K562 (cell line): ENCODE measurements around the gene RGPD4. TPM values are rescaled to one million over a fixed set of nuclear protein-coding genes. Genes with fewer than 3 reads are reported as not detected.

Experiments used
- ATAC-seq: fragments of 200-7000 bp; cut with Tn5 transposase; 3 replicates; pipeline ENCODE4 v1.9.1; 2020; ENCODE audit warnings: moderate library complexity
- BruUV-seq: library from RNA; stranded (reverse); fragments of 400-500 nt; replicated peaks from 2 replicates; lab custom pipeline; 2021; lab: Mats Ljungman, UMichigan
- CTCF ChIA-PET: fragments of 300-600 bp; formaldehyde crosslinking; extraction: SDS; loops from one replicate; lab custom pipeline; 2021; ENCODE audit warnings: low intra/inter-chr PET ratio; lab: Yijun Ruan, JAX
- POLR2A ChIA-PET: fragments of 300-600, 350-650 bp; sonication (Branson Sonifier 250); formaldehyde crosslinking; extraction: SDS; loops from one replicate; lab custom pipeline; 2021; ENCODE audit warnings: antibody characterized with exemption, inconsistent platforms; lab: Yijun Ruan, JAX
- DNase-seq, 4 experiments: peaks; one replicate each; pipeline versions ENCODE4 v3.0.0 to v3.0.0-alpha.2; 2011 to 2018; ENCODE audit warnings: low spot score in 3 of 4, mixed read lengths in 3 of 4; ENCODE audit errors: extremely low read depth in 1 of 4
- FAIRE-seq: peaks from 2 replicates; lab custom pipeline; 2011; peaks lifted over from hg19 to GRCh38; lab: Jason Lieb, UNC
- H2AFZ ChIP-seq: 2 replicates; pipeline ENCODE4 v1.6.0; 2011; ENCODE audit warnings: low read depth, low read length, control low read depth, inconsistent platforms
- H3K27ac ChIP-seq: fragments of 200-600 bp; 3 replicates; pipeline ENCODE4 v1.8.0; 2011; ENCODE audit warnings: low read depth, mild to moderate bottlenecking, control low read depth, inconsistent platforms, low read length, moderate library complexity, mixed read lengths; ENCODE audit errors: extremely low read depth
- H3K27me3 ChIP-seq, 2 experiments: fragments of 300-600 bp in 1 of 2; 2 replicates in 1 of 2; 3 replicates in 1 of 2; pipeline versions ENCODE4 v1.6.0 to v1.8.0; 2011; ENCODE audit warnings: inconsistent platforms in 2 of 2, low read length in 2 of 2, mild to moderate bottlenecking in 1 of 2, mixed read lengths in 1 of 2, moderate library complexity in 1 of 2; ENCODE audit not compliant: control insufficient read depth in 2 of 2, insufficient read depth in 2 of 2
- H3K36me3 ChIP-seq: fragments of 300-600 bp; 3 replicates; pipeline ENCODE4 v1.8.0; 2011; ENCODE audit warnings: mild to moderate bottlenecking, low read length, inconsistent platforms; ENCODE audit not compliant: control insufficient read depth, insufficient read depth
- H3K4me1 ChIP-seq, 2 experiments: fragments of 200-600 bp in 1 of 2; replicated peaks in 1 of 2; 2 replicates in 1 of 2; 3 replicates in 1 of 2; pipeline versions ENCODE4 v1.5.1 to v1.8.0; 2011; ENCODE audit warnings: inconsistent platforms in 2 of 2, low read length in 2 of 2, mild to moderate bottlenecking in 1 of 2, mixed read lengths in 1 of 2, moderate library complexity in 1 of 2; ENCODE audit not compliant: control insufficient read depth in 2 of 2, insufficient read depth in 2 of 2
- H3K4me2 ChIP-seq: 2 replicates; pipeline ENCODE4 v1.6.1; 2011; ENCODE audit warnings: low read length, control low read depth, inconsistent platforms, mixed read lengths; ENCODE audit not compliant: insufficient read depth
- H3K4me3 ChIP-seq: fragments of 200-600 bp; sonication (generic), shearing (Covaris generic); 2 replicates; pipeline ENCODE4 v1.5.1; 2016; ENCODE audit warnings: control low read depth, inconsistent platforms
- H3K79me2 ChIP-seq: fragments of 200-600 bp; 3 replicates; pipeline ENCODE4 v1.8.0; 2011; ENCODE audit warnings: low read length, inconsistent platforms; ENCODE audit not compliant: control insufficient read depth, insufficient read depth
- H3K9ac ChIP-seq, 2 experiments: 2 replicates each; pipeline versions ENCODE4 v1.6.0 to v1.6.1; 2011; ENCODE audit warnings: low read depth in 2 of 2, low read length in 2 of 2, control low read depth in 1 of 2, inconsistent platforms in 1 of 2, mild to moderate bottlenecking in 1 of 2, mixed read lengths in 1 of 2; ENCODE audit not compliant: insufficient read depth in 1 of 2
- H3K9me1 ChIP-seq: one replicate; pipeline ENCODE4 v1.6.0; 2011; ENCODE audit warnings: inconsistent platforms, mild to moderate bottlenecking, low read length, moderate library complexity; ENCODE audit not compliant: control insufficient read depth, insufficient read depth
- H3K9me3 ChIP-seq: replicated peaks from 2 replicates; pipeline ENCODE4 v1.5.1; 2011; ENCODE audit warnings: low read depth, low read length, inconsistent platforms; ENCODE audit not compliant: control insufficient read depth, insufficient read depth
- H4K20me1 ChIP-seq: replicated peaks from 2 replicates; pipeline ENCODE4 v1.6.1; 2011; ENCODE audit warnings: low read length, inconsistent platforms, mixed read lengths; ENCODE audit not compliant: control insufficient read depth, insufficient read depth
- E2F3 ChIP-seq: fragments of 250-450 bp; sonication (Bioruptor Pico); IDR thresholded peaks from 2 replicates; pipeline ENCODE4 v1.4.0; 2020; ENCODE audit warnings: mild to moderate bottlenecking
- HNRNPLL ChIP-seq: fragments of 200-400 bp; formaldehyde crosslinking; IDR thresholded peaks from 2 replicates; pipeline ENCODE4 v1.6.1; 2017; ENCODE audit warnings: low read length, low read depth, mild to moderate bottlenecking; ENCODE audit not compliant: poor library complexity, severe bottlenecking
- PTRF ChIP-seq: fragments of 450-650 bp; IDR thresholded peaks from 2 replicates; pipeline ENCODE4 v1.6.1; 2016; ENCODE audit warnings: mild to moderate bottlenecking, missing genetic modification characterization, missing compliant biosample characterization
- STAT6 ChIP-seq: sonication (generic); formaldehyde crosslinking; IDR thresholded peaks from 2 replicates; pipeline ENCODE4 v1.8.1; 2023; ENCODE audit warnings: mild to moderate bottlenecking, missing genetic modification reagents
- TEAD4 ChIP-seq, 2 experiments: sonication (generic) in 1 of 2; formaldehyde crosslinking in 1 of 2; IDR thresholded peaks; 2 replicates each; pipeline versions ENCODE4 v1.6.1 to v1.8.0; 2012 to 2022; ENCODE audit warnings: borderline replicate concordance in 1 of 2, inconsistent platforms in 1 of 2, low read length in 1 of 2, mild to moderate bottlenecking in 1 of 2, missing genetic modification reagents in 1 of 2
- ZC3H4 ChIP-seq: sonication (generic); formaldehyde crosslinking; IDR thresholded peaks from 2 replicates; pipeline ENCODE4 v1.9.0; 2021; ENCODE audit warnings: missing genetic modification reagents, borderline replicate concordance
- ZNF121 ChIP-seq: sonication (generic); formaldehyde crosslinking; conservative IDR thresholded peaks from 2 replicates; pipeline ENCODE4 v1.8.0; 2022; ENCODE audit warnings: missing genetic modification reagents
- ZNF407 ChIP-seq: fragments of 450-650 bp; IDR thresholded peaks from 2 replicates; pipeline ENCODE4 v1.6.1; 2016; ENCODE audit warnings: low read depth
- WGBS: fragments of 100-300 bp; shearing (Covaris generic); methylation state at CpG from one replicate; pipeline ENCODE4 v1.1.6; 2016; ENCODE audit warnings: low coverage, mixed read lengths; ENCODE audit not compliant: insufficient coverage; ENCODE audit errors: missing lambda C conversion rate; 5-methylcytosine and 5-hydroxymethylcytosine counted together
- in situ Hi-C: fragments of 300-500 bp; cut with MboI; formaldehyde crosslinking; loops from 4 replicates; pipeline ENCODE4 v1.15.0; 2018; ENCODE audit warnings: inconsistent platforms, mixed read lengths
- intact Hi-C: fragments of 100-400 bp; cut with micrococcal nuclease; formaldehyde crosslinking; loops from 2 replicates; pipeline ENCODE4 v1.14.2; 2022
- polyA plus RNA-seq, 8 experiments: library from polyadenylated mRNA; depleted of rRNA in 4 of 8; stranded (reverse) in 5 of 8; unstranded in 3 of 8; fragments of >200 nt; fragmentation: Nextera tagmentation in 2 of 8; fragmentation: Illumina TruSeq in 1 of 8; extraction: Ambion mirVana in 2 of 8; extraction: Trizol in 1 of 8; gene quantifications; 2 replicates each; pipeline versions ENCODE4 v1.2.1 to v1.2.3, GENCODE V29; 2011 to 2014; ENCODE audit warnings: inconsistent platforms in 1 of 8, missing spikeins in 1 of 8
- total RNA-seq, 7 experiments: library from RNA; depleted of rRNA in 6 of 7; stranded (reverse); fragments of >200 nt in 6 of 7; fragmentation: Illumina TruSeq in 2 of 7; extraction: Trizol in 2 of 7; gene quantifications; 2 replicates each; pipeline versions ENCODE4 v1.2.1 to v1.2.3, GENCODE V29; 2011 to 2021; ENCODE audit warnings: low replicate concordance in 1 of 7

RGPD4 gene
- total and polyA plus RNA-seq, 9 of the 15 experiments (the other 6 are each of a cell fraction or from before 2014, with no cell fraction given): 0.04 TPM; not detected in 8

GRCh38 chr2:107804608-107805498 lies 21.8 kb upstream of the RGPD4 start (continued):
- no peak for TF ChIP-seq STAT6

- Histone ChIP-seq H3K4me1 (no peaks in the 10 kb centered on the region), H3K9me1 (no peaks in the 10 kb centered on the region), H3K27me3 (peaks cover 2 to 22% of the 10 kb centered on the region in 2 experiments; a peak in 2 of 5 replicates), H3K4me3 (no peak overlapping the region), H3K27ac (no peak overlapping the region), H3K79me2 (no peaks in the 10 kb centered on the region), H4K20me1 (no peaks in the 10 kb centered on the region), H3K4me2 (no peak overlapping the region), H3K9ac (no peak overlapping the region), H3K36me3 (no peaks in the 10 kb centered on the region), H2AFZ (no peak overlapping the region), H3K9me3 (no peaks in the 10 kb centered on the region)
- no peak for ATAC-seq
- ChIA-PET POLR2A (no interaction called here), CTCF (no interaction called here)
- DNase-seq: no peak
- no TSS peak for BruUV-seq
- in situ Hi-C loops: loop anchor here (25.0 kb wide), 2 partner anchors 130 to 220 kb away; no protein-coding TSS in a partner anchor
- intact Hi-C loops: loop anchor here (10.0 kb wide), 1 partner anchor 232 kb away; no protein-coding TSS in a partner anchor
- 2% methylated on average over 4 of the region's 4 CpGs for WGBS
- no peak for FAIRE-seq
- TF ChIP-seq HNRNPLL (no peak), ZNF407 (no peak), ZC3H4 (CRISPR knock-in tag) (no peak), TEAD4 (IDR thresholded peaks at IDR 0.05; ENCODE audit: low read length) (no peak), TEAD4 (CRISPR knock-in tag; IDR thresholded peaks at IDR 0.05; ENCODE audit: borderline replicate concordance) (no peak), ZNF121 (CRISPR knock-in tag) (no peak), PTRF (tag) (no peak), E2F3 (CRISPR knock-in tag) (no peak)
These were observed 19.8 kb upstream of the RGPD4 start for GRCh38 chr2:107806901-107807300.
